H1 (cell line): ENCODE measurements around the gene OR8B4. TPM values are rescaled to one million over a fixed set of nuclear protein-coding genes. Genes with fewer than 3 reads are reported as not detected.
"Not testable (repeated sequence)": the region's sequence is repeated elsewhere in the genome, so short reads cannot be mapped to it uniquely, and the experiment has no call there.

Experiments
- CTCF ChIA-PET: fragments of 300-600 bp; sonication (Branson Sonifier 250); formaldehyde crosslinking; loops from one replicate; lab custom pipeline; 2021; ENCODE audit not compliant: partially characterized antibody; lab: Charles Lee
- POLR2A ChIA-PET: fragments of 300-600 bp; sonication (Branson Sonifier 250); formaldehyde crosslinking; loops from one replicate; lab custom pipeline; 2021; ENCODE audit warnings: inconsistent platforms; ENCODE audit not compliant: partially characterized antibody; lab: Charles Lee
- DNase-seq, 2 experiments: peaks; one replicate each; pipeline versions ENCODE4 v3.0.0 to v3.0.0-alpha.2; 2010 to 2022; ENCODE audit warnings: low spot score in 2 of 2, low read depth in 1 of 2, mixed read lengths in 1 of 2
- FAIRE-seq: peaks from 2 replicates; lab custom pipeline; 2011; peaks lifted over from hg19 to GRCh38; lab: Jason Lieb, UNC
- H2AFZ ChIP-seq: 2 replicates; pipeline ENCODE4 v1.8.1; 2012; ENCODE audit warnings: low read length, inconsistent platforms
- H2AK5ac ChIP-seq: 2 replicates; pipeline ENCODE4 v1.6.1; 2013; ENCODE audit warnings: low read depth, low read length
- H2BK120ac ChIP-seq: replicated peaks from 2 replicates; pipeline ENCODE3; 2013; ENCODE audit warnings: low read depth, low read length, inconsistent platforms
- H2BK12ac ChIP-seq: 2 replicates; pipeline ENCODE4 v1.6.1; 2013; ENCODE audit warnings: low read depth, low read length
- H2BK15ac ChIP-seq: 2 replicates; pipeline ENCODE4 v1.6.1; 2013; ENCODE audit warnings: low read length
- H2BK20ac ChIP-seq: 2 replicates; pipeline ENCODE4 v1.6.1; 2013; ENCODE audit warnings: low read length
- H2BK5ac ChIP-seq: 2 replicates; pipeline ENCODE4 v1.6.1; 2013; ENCODE audit warnings: low read depth, low read length
- H3K14ac ChIP-seq: 2 replicates; pipeline ENCODE4 v1.6.1; 2013; ENCODE audit warnings: inconsistent platforms; ENCODE audit not compliant: insufficient read length
- H3K18ac ChIP-seq: 2 replicates; pipeline ENCODE4 v1.6.1; 2013; ENCODE audit warnings: low read length; ENCODE audit errors: extremely low read depth
- H3K23ac ChIP-seq: 2 replicates; pipeline ENCODE4 v1.6.1; 2013; ENCODE audit warnings: inconsistent platforms; ENCODE audit not compliant: insufficient read length
- H3K23me2 ChIP-seq: 2 replicates; pipeline ENCODE4 v1.6.1; 2013; ENCODE audit warnings: low read depth, low read length
- H3K27ac ChIP-seq: 2 replicates; pipeline ENCODE4 v1.6.1; 2011; ENCODE audit warnings: low read depth, low read length, inconsistent platforms
- H3K27me3 ChIP-seq, 4 experiments: replicated peaks in 1 of 4; 1 replicate in 1 of 4; 2 replicates in 3 of 4; pipeline versions ENCODE4 v1.6.1 to v1.8.1; 2011 to 2013; ENCODE audit warnings: low read length in 3 of 4, mild to moderate bottlenecking in 3 of 4, inconsistent platforms in 2 of 4, mixed read lengths in 2 of 4, moderate library complexity in 1 of 4; ENCODE audit not compliant: control insufficient read depth in 3 of 4, insufficient read depth in 3 of 4; ENCODE audit errors: extremely low read depth in 1 of 4
- H3K36me3 ChIP-seq, 4 experiments: 2 replicates each; pipeline versions ENCODE4 v1.6.1 to v1.8.1; 2011 to 2013; ENCODE audit warnings: mild to moderate bottlenecking in 4 of 4, low read length in 3 of 4, moderate library complexity in 2 of 4, control low read depth in 1 of 4, inconsistent platforms in 1 of 4; ENCODE audit not compliant: insufficient read depth in 4 of 4, control insufficient read depth in 2 of 4
- H3K4ac ChIP-seq: replicated peaks from 2 replicates; pipeline ENCODE3; 2013; ENCODE audit warnings: low read length, low read depth, mixed read lengths, inconsistent platforms; ENCODE audit not compliant: insufficient read length
- H3K4me1 ChIP-seq, 4 experiments: replicated peaks in 1 of 4; 1 replicate in 1 of 4; 2 replicates in 3 of 4; pipeline versions ENCODE4 v1.6.1 to v1.8.1; 2011 to 2013; ENCODE audit warnings: low read length in 3 of 4, inconsistent platforms in 2 of 4, mixed read lengths in 1 of 4; ENCODE audit not compliant: insufficient read depth in 4 of 4, control insufficient read depth in 3 of 4
- H3K4me2 ChIP-seq, 2 experiments: 2 replicates each; pipeline versions ENCODE4 v1.6.1 to v1.8.1; 2011 to 2013; ENCODE audit warnings: low read depth in 2 of 2, low read length in 2 of 2, control low read depth in 1 of 2, inconsistent platforms in 1 of 2, mild to moderate bottlenecking in 1 of 2; ENCODE audit not compliant: insufficient read depth in 1 of 2
- H3K4me3 ChIP-seq, 4 experiments: fragments of 200-600, 300-600 bp in 1 of 4; sonication (generic), shearing (Covaris generic), sonication (Bioruptor Twin) in 1 of 4; 2 replicates each; pipeline versions ENCODE4 v1.5.1 to v1.8.1; 2011 to 2016; ENCODE audit warnings: low read length in 4 of 4, low read depth in 3 of 4, control low read depth in 2 of 4, inconsistent platforms in 2 of 4, mild to moderate bottlenecking in 2 of 4, mixed read lengths in 1 of 4, moderate library complexity in 1 of 4; ENCODE audit not compliant: insufficient read depth in 2 of 4; ENCODE audit errors: extremely low read depth in 1 of 4
- H3K56ac ChIP-seq: replicated peaks from 2 replicates; pipeline ENCODE3; 2013; ENCODE audit warnings: low read depth, mild to moderate bottlenecking, mixed read lengths, low read length, inconsistent platforms; ENCODE audit not compliant: insufficient read length
- H3K79me1 ChIP-seq: 2 replicates; pipeline ENCODE4 v1.6.1; 2013; ENCODE audit warnings: low read depth, low read length, control low read depth
- H3K79me2 ChIP-seq, 2 experiments: 2 replicates each; pipeline versions ENCODE4 v1.6.1 to v1.8.1; 2012 to 2013; ENCODE audit warnings: low read length in 2 of 2, mild to moderate bottlenecking in 2 of 2, inconsistent platforms in 1 of 2; ENCODE audit not compliant: insufficient read depth in 2 of 2, control insufficient read depth in 1 of 2
- H3K9ac ChIP-seq, 4 experiments: replicated peaks in 1 of 4; 1 replicate in 1 of 4; 2 replicates in 3 of 4; pipeline versions ENCODE4 v1.6.1 to v1.8.1; 2011 to 2013; ENCODE audit warnings: low read depth in 3 of 4, low read length in 3 of 4, control low read depth in 2 of 4, mild to moderate bottlenecking in 2 of 4, moderate library complexity in 2 of 4, inconsistent platforms in 1 of 4; ENCODE audit errors: extremely low read depth in 1 of 4
- H3K9me3 ChIP-seq, 2 experiments: 2 replicates each; pipeline versions ENCODE4 v1.6.1 to v1.8.1; 2012 to 2013; ENCODE audit warnings: mild to moderate bottlenecking in 2 of 2, moderate library complexity in 2 of 2, control low read depth in 1 of 2, inconsistent platforms in 1 of 2, low read depth in 1 of 2, low read length in 1 of 2, mixed read lengths in 1 of 2; ENCODE audit not compliant: insufficient read depth in 2 of 2
- H4K20me1 ChIP-seq, 2 experiments: replicated peaks in 1 of 2; 2 replicates each; pipeline versions ENCODE3 to v1.8.1; 2011 to 2013; ENCODE audit warnings: inconsistent platforms in 2 of 2, low read length in 2 of 2, mild to moderate bottlenecking in 1 of 2; ENCODE audit not compliant: insufficient read depth in 2 of 2, control insufficient read depth in 1 of 2
- H4K5ac ChIP-seq: 2 replicates; pipeline ENCODE4 v1.6.1; 2013; ENCODE audit warnings: low read length, low read depth, mixed read lengths, inconsistent platforms; ENCODE audit not compliant: insufficient read length
- H4K8ac ChIP-seq: 2 replicates; pipeline ENCODE4 v1.8.0; 2013; ENCODE audit warnings: mild to moderate bottlenecking, moderate library complexity, low read length, inconsistent platforms; ENCODE audit not compliant: insufficient read depth; ENCODE audit errors: extremely low read depth
- H4K91ac ChIP-seq: replicated peaks from 2 replicates; pipeline ENCODE3; 2013; ENCODE audit warnings: low read length, mixed read lengths, inconsistent platforms; ENCODE audit not compliant: insufficient read length
- WGBS, 2 experiments: shearing (Covaris generic) in 1 of 2; methylation state at CpG; one replicate each; pipeline versions ENCODE4 v1.1.6 to v1.1.7; 2013 to 2015; ENCODE audit warnings: low lambda C conversion rate in 2 of 2, mixed read lengths in 2 of 2, inconsistent platforms in 1 of 2, low coverage in 1 of 2, missing lambda C conversion rate in 1 of 2; ENCODE audit not compliant: insufficient replicate concordance in 2 of 2, insufficient coverage in 1 of 2, insufficient read length in 1 of 2; ENCODE audit errors: extremely low coverage in 1 of 2, missing lambda C conversion rate in 1 of 2; 5-methylcytosine and 5-hydroxymethylcytosine counted together
- polyA plus RNA-seq, 7 experiments: library from polyadenylated mRNA; depleted of rRNA in 3 of 7; stranded (reverse) in 5 of 7; unstranded in 2 of 7; fragments of >200 nt in 5 of 7; fragments of 200-250 nt in 2 of 7; gene quantifications; 1 replicate in 5 of 7; 2 replicates in 1 of 7; 4 replicates in 1 of 7; pipeline versions ENCODE4 v1.2.1 to v1.2.3, GENCODE V29; 2011 to 2013; ENCODE audit warnings: missing spikeins in 2 of 7, mixed read lengths in 2 of 7
- total RNA-seq: library from RNA; stranded (reverse); fragmentation: NEBNext Ultra II Directional; extraction: Animal tissue kit (Norgen Biotek cat#: 25700); gene quantifications from 2 replicates; pipeline ENCODE4 v1.2.1, GENCODE V29; 2021

OR8B4 gene
- total and polyA plus RNA-seq, 2 of the 8 experiments (the other 6 are each of a cell fraction or from before 2014, with no cell fraction given), result not detected

DNA sequence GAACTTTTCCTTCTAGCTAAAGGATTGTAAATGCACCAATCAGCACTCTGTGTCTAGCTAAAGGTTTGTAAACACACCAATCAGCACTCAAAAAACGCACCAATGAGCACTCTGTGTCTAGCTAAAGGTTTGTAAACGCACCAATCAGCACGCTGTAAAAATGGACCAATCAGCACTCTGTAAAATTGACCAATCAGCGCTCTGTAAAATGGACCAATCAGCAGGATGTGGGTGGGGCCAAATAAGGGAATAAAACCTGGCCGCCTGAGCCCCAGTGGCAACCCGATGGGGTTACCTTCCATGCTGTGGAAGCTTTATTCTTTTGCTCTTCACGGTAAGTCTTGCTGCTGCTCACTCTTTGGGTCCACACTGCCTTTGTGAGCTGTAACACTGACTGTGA lies 34.7 kb upstream of the OR8B4 start:
- H2AFZ ChIP-seq, H2BK15ac ChIP-seq, FAIRE-seq, H3K79me1 ChIP-seq, H3K9me3 ChIP-seq, H2BK12ac ChIP-seq, H3K79me2 ChIP-seq, H3K9ac ChIP-seq, H3K23me2 ChIP-seq, DNase-seq, H2AK5ac ChIP-seq, CTCF ChIA-PET, H3K4me2 ChIP-seq, H3K14ac ChIP-seq, H3K4me1 ChIP-seq, H3K18ac ChIP-seq, H3K56ac ChIP-seq, H2BK5ac ChIP-seq, H3K27me3 ChIP-seq, H3K4ac ChIP-seq, H3K27ac ChIP-seq, H2BK20ac ChIP-seq, H4K8ac ChIP-seq, H3K23ac ChIP-seq, H2BK120ac ChIP-seq, H4K91ac ChIP-seq, H4K5ac ChIP-seq, H4K20me1 ChIP-seq, H3K4me3 ChIP-seq, H3K36me3 ChIP-seq: not testable (repeated sequence)
- POLR2A ChIA-PET, result interaction anchor here (1.3 kb wide), 1 partner anchor 23 kb away, joined by 3 read pairs; no protein-coding TSS in a partner anchor
- 95% methylated on average over 7 of the region's 7 CpGs; no CpG with 5 or more reads in 1 of the 2 experiments for WGBS, 2 experiments
